NCI-H446 (cell line): Measurements from ENCODE around the gene EDDM13.
"Not testable (repeated sequence)": the region's sequence is repeated elsewhere in the genome, so short reads cannot be mapped to it uniquely, and the experiment has no call there.

Source experiments
- DNase-seq, 2 experiments: peaks; one replicate each; lab custom pipeline; 2025; lab: John Stamatoyannopoulos, UW

EDDM13 gene

DNA sequence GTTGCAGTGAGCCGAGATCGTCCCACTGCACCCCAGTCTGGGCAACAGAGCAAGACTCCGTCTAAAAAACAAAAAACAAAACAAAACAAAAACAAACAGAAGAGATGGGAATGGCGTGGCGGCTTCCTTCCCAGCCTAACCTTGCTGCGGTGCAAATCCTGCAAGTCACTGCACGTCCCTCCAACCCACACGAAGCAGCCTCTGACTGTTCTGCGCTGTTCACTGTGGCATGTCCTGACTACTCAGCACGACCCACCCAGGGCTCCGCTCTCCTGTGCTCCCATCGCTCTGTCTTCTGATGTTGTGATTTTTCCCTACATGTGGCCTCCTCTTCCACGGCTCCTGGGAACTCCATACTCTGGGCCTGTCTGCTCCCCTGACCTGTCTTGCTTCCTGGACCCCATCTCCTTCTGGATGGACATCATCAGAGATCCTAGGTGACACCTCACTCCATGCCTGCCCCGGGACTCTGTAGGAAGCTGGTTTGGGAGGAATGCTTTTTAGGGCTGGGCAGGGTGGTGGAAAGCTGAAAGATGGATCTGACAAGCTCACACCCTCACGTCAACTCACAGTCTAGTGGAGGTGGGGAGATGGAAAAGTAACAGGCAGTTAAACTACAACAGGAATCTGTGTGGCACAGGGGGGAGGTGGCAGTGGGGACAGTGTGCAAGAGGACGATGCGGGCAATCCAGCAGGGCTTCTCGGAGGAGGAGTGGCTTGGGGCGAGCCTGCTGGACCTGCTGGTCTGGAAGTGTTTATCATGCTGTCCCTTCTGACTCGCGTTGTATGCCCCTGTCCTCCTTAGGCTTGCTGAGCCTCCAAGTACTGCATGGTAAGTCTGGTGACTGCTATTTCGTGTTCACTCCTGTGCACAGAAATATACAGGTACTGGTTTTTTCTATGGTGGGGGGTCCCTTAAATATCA, 23.2 kb downstream of the EDDM13 start:
- no peak for DNase-seq

DNA sequence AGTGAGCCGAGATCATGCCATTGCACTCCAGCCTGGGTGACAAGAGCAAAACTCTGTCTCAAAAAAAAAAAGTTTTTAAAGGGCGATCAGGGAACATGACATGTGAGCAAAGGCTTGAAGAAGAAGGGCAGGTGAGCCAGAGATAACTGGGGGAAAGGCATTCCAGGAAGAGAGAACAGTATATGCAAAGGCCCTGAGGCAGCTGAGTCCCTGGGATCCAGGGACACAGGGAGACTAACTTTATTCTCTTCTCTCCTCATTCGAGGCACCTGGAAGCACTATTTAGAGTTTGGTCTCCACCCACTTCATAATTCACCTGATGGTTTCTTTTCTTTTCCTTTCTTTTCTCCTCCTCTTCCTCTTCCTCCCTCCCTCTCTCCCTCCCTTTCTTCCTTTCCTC, 24.5 kb downstream of the EDDM13 start:
- no peak for DNase-seq

DNA sequence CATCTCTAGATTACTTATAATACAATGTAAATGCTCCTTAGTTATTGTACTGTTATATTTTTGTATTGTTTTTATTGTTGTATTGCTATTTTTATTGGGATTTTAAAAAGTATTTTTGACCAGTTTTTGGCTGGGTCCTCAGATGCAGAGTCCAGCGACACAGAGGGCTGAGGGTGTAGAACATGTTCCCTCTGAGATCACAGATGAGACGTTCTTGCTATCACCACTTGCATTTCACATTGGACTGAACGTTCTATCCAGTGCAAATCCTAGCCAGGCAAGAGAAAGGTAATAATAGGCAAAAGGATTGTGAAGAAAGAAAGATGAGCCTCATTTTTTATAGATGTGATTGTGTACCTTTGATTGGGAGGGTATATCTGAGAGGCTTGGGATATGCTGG, 27.1 kb downstream of the EDDM13 start:
- DNase-seq = no peak

DNA sequence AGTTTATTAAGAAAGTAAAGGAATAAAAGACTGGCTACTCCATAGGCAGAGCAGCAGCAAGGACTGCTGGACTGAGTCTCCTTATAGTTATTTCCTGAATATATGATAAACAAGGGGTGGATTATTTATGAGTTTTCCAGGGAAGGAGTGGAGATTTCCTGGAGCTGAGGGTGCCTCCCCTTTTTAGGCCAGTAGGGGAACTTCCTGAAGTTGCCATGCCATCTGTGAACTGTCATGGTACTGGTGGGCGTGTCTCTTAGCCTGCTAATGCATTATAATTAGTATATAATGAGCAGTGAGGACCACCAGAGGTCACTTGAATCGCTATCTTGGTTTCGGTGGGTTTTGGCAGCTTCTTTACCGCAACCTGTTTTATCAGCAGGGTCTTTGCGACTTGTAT, 28.6 kb downstream of the EDDM13 start:
- DNase-seq = no peak

DNA sequence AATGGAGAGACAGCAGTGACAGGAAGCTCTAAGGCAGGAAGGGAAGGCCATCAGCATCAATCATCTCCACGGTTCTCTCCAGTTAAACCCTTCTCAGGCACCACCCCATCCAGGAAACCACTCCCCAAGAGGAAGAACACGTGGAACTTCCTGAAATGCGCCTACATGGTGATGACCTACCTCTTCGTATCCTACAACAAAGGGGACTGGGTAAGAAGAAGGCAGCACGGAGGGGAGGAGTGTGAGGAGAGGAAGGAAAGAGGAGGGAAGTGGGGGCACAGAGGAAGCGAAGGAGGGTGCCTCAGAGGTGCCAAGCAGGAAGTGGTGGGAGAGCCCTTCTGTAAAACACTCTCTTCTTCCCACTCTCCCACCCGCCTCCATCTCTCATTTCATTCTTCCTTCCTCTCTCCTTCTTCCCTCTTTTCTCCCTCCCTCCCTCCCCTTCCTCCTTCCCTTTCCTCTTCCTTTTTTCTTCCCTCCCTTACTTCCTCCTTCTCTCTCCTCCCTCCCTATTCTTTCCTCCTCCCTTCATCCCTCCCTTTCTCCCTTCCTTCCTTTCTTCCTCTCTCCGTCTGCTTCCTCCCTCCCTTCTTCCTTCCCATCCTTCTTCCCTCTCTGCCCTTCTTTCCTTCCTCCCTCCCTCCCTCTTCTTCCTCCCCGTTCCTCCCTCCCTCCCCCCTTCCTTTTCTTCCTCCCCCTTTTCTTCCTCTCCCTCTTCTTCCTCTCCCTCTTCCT, 29.5 kb downstream of the EDDM13 start:
- no peak for DNase-seq

DNA sequence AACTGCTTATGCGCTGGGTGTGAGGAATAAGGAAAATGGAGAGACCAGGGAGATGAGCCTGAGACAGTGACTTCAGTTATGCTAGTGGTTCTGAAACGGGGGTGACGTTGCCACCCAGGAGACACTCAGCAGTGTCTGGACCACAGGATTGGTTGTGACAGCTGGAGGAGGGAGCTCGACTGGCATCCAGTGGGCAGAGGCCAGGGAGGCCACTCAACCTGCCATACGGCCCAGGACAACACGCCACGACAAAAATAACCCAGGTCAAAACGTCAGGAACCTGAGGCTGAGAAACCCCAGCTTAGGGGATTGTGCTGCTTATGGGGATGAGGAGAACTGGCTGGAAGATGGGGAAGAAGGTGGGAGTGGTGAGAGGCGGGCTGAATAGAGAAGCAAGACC, 31.7 kb downstream of the EDDM13 start:
- DNase-seq = no peak

DNA sequence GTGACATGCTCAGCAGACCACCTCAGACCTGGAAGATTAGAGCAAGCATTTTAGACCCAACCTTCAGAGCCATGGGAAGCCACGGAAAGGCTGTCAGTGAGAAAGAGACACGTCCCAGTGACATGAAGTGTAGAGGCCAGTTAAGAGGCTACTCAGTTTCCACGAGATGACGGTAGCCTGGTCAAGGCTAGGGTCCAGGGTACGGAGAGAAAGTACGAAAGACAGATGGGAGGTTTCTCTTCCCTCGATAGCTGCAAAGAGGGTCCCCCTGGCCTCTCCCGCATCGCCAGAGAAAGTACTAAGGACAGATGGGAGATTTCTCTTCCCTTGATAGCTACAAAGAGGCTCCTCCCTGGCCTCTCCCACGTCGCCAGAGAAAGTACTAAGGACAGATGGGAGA, 33.5 kb downstream of the EDDM13 start:
- DNase-seq = no peak

DNA sequence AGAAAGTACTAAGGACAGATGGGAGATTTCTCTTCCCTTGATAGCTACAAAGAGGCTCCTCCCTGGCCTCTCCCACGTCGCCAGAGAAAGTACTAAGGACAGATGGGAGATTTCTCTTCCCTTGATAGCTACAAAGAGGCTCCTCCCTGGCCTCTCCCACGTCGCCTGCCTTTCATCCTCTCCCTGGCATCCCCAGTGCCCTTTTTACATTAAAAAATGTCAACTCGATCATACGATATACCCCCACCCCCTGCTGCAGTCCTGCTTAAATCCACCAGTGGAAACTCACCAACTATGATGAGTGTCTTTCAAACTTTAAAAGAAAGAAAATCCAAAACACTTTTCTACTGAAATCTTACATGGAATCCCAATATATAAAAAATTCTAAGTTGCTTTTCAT, 34.5 kb downstream of the EDDM13 start:
- DNase-seq = not testable (repeated sequence)

DNA sequence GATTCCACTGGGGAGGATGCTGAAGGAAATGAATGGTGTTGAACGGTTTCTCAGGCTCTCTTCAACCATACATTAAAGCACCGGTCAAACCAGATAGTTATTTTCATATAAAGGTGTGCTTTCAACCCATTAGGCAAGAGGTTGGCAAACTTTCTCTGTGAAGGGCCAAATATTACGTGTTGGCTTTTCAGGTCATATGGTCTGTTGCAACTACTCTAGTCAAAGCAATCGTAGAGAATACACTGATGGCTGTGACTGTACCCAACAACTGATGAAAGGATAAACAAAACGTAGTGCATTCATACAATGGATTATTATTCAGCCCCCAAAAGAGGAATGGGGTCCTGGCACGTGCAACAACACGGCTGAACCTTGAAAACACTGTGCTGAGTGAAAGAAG, 36.2 kb downstream of the EDDM13 start:
- no peak for DNase-seq

DNA sequence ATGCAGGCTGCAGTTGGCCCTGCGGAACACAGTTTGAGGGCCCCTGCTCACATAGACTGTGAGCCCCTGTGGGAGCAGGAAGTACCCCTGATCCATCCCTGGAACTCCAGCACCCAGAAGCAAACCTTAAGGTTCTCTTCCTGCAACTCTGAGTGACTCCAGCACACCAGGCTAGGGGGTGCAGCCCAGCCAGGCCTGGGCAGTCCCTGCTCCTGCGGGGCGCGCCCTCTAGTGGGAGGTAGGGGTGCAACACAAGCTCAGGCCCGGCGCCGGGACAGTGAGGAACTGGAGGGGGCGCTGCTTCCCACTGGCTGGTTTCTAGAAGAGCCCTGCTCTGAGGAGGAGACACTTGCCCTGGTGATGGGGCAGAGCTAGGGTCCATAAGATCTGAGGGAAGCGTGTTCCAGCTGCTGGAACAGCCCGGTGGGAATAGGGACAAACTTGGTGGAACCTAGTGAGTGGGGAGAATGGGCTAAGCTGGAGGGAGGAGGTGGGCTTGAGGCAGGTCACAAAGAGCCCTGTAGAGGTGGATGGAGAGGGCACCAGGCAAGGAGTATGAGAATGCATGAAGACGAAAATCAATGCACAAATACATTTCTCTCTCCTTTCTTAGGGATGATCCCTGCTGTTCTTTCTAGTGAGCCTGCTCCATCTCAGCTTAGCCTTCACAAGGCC, 37.1 kb downstream of the EDDM13 start:
- no peak for DNase-seq

DNA sequence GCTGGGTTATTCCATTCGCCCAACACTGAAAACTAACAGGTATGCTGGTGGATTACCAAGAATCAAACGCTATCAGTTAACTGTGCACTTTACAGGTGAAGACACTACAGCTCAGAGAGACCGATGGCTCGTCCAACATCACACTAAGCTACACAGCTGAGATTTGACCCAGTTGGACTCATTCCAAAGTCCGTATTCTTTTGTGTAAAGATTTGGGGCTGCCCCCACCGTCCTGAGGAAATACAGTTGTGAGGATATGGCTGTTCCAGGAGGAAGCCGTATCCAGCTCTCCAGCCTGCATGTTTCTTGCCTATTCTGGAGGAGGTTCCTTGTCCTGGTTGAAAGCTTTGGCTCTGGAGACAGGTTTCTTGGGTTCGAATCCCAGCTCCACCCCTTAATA, 37.9 kb downstream of the EDDM13 start:
- DNase-seq = no peak

DNA sequence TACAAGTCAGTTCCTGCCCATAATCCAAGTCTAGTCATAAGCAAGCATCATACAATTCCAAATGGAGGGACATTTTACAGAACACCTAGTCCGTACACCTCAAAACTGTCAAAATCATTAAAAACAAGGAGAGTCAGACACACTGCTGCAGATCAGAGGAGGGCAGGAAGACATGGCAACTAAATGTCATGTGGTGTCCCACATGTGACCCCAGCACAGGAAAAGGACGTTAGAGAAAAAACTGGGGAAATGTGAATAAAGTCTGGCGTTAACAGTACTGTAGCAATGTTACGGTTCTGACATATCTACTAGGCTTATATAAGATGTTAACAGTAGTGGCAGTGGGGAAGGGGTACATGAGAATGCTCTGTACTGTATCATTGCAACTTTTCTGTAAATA, 39.8 kb downstream of the EDDM13 start:
- no peak for DNase-seq

DNA sequence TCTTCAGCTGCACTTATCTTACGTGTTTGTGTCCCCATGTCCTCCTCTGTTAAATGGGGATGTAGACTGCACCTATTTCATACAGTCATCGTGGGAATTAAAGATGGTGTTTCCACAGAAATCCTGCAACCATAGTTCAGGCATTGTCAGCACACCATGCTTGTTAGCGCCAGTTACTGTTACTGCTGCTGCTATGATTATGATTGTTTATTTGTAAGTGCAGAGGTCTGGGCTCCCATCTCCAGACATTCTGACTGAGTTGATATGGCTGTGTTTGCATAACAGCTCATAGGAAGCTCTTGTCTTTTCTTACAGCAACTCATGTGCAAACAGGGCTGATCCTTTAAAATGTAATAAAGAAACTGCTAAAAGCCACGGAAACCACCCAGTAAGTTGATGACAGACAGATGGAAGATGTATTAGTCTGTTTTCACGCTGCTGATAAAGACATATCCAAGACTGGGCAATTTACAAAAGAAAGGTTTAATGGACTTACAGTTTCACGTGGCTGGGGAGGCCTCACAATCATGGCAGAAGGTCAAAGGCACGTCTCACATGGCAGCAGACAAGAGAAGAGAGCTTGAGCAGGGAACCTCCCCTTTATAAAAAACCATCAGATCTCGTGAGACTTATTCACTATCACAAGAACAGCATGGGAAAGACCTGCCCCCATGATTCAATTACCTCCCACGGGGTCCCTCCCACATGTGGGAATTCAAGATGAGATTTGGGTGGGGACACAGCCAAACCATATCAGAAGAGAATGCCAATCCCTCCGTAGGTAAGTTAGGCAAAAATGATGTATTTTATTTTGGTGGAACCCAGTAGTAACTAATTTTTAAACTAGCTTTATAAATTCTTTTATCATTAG, 40.5 kb downstream of the EDDM13 start:
- DNase-seq = no peak

DNA sequence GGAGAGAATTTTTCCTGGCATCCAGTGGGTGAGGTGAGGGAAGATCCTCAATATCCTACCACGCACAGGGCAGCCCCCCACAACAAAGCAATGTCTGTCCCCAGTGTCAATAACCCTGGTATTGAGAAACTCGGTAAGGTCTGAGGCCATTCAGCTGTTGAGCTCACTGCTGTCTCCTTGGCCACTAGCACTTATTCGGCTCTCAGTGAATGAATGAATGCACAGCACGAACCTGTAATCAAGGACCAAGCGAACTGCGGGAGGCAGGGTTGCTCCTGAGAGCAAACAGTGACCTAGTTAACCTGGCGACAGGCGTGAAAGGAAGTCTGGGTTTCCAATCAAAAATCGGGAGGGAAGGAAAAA, 41.5 kb downstream of the EDDM13 start:
- DNase-seq = peak in 1 of 2 experiments; percentile 39

DNA sequence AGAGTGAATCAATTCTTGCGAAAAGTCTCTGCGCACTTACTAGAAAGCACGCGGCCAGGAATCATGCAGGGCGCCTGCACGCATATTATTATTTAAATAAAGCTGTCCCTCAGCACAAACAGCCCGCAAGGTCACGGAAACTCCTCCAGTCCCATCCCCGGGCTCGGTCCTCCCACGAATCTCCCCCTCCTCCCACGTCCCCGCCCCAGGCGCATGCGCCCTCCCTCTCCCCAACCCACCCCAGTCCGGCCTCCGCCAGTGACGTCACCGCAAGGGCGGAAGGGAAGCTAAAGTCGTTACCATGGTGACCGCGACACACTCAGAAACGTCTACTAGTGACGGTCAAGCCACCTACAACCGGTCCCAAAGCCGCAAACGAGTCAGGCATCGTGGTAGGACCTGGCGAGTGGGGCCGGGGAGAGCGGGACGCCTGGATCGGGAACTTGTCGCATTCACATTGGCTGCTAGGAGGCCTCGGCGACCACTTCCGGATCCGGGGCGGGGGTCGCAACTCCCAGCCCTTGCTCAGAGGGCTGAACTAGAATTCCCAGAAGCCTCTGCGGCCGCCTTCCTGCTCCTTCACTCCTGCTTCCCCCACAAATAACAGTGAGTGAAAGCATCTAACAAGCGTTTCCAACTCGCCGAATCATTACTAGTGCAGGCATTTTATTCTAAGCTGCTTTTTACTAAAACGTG, 42.0 kb downstream of the EDDM13 start, which contains the start of gene ZSCAN5A:
ZSCAN5A (minus strand) TSS at position 459 of the 696 bp plus-strand sequence. CDS start 89,793 bp downstream, outside the sequence.
- DNase-seq = peak; percentile 96 to 97

DNA sequence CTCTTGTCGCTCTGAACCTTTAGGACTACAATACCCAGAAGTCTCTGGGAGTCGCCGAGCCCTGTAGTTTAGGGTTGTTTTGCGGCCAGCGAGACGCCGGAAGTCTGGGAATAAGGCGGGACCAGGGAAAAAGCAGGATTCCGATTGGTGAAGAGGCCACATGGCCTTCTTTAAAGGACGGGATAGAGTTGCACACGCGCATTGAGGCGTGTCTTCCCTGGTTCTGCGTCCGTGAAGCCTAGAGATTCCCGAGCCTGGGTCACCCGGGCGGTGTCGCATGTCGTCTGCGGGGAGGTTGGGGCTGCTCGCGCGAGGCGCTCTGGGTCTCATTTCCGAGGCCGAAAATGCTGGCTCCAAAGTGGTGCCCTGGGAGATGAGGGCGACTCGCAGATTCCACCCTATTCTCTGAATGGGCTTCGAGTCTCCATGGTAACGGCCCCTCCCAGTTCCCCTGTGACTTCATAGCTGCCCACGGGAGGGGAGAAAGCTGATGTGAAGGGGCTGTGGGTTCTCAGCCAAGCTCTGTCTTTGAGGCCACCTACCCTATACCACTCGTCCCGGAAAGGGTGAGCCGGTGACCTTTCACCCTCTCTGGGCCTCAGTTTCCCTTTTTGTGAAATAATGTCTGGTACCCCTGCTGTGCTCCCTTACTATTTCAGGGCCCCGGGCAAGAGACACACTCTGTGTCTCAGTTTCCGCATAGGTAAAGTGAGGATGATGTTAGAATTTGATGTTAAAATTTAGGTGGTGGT, 42.7 kb downstream of the EDDM13 start:
- DNase-seq = peak; percentile 94 to 98

DNA sequence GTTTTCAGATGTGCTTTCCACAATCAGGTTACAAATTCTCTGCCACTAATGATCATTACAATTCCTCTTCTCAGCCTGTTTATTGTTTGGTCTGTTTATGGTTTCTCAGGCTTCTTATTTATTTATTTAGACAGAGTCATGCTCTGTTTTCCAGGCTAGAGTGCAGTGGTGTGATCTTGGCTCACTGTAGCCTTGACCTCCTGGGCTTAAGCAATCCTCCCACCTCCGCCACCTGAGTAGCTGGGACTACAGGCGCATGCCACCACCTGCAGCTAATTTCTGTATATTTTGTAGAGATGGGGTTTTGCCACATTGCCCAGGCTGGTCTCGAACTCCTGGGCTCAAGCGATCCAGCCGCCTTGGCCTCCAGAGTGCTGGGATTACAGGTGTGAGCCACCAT, 44.2 kb downstream of the EDDM13 start:
- DNase-seq = no peak

DNA sequence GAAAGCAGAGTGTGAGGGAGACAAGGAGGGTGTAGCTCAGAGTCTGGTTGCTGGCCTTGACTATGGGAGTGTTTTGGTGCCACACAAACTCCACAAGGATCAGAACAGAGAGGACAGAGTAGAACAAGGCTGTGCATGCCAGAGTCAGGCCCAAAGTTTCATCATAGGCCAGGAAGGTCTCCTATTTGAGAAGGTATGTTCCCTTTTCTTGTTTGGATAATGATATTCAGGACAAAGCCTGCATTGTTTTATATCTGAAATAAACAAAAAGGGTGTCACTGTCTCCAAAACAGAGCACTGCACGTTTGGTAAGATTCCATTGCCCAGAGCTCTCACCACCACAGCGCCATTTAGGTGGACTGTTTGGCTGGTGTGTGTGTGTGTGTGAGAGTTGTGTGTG, 45.2 kb downstream of the EDDM13 start:
- DNase-seq = no peak

DNA sequence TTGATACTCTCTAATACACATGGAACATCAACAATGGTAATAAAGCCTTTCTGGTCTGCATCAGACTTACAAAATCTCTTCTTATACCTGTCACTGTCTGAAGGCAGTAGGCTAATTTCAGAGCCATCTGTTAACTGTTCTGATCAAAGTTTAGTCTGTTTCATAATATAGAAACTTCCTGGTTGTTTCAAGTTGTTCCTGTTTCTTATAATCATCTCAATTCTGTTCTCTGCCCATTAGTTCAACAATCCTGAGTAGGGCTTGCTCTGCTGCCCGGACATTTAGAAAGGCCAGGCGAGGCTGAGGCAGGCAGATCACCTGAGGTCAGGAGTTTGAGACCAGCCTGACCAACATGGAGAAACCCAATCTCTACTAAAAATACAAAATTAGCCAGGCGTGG, 47.4 kb downstream of the EDDM13 start:
- no peak for DNase-seq

DNA sequence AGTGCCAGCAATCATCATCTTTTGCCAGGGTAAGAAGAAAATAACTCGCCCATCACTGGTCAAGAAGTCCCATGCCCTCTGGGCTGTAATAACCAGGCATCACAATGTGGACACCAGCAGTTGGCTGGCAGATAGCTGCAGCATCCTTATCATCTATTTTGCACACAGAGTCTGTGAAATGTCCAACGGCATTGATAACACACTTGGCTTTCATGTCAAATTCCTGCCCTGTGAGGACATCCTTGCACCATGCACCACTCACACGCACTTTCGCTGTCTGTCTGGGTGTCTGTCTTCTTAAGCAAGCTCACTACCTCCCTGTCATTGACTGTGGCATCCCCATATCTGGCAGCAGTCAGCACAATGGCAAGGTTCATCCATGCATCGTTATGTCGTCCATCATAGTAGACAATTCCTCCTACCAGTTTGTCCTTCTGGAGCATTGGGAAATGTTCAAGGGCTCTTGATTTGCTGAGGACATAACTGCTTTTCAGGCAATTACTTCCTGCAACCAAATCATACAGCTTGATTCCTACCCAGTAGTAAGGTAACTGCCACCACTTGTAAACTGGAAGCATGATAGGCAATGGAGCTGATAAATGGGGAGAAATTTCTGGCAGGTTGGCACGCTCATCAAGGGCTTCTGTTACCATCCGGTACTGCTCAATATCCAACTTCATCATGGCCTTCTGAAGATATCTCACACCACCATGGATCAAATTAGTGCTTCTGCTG, 48.9 kb downstream of the EDDM13 start:
- DNase-seq = no peak
